HEK293T (cell line): Measurements from ENCODE around the gene OGG1.
"Not testable (repeated sequence)": the region's sequence is repeated elsewhere in the genome, so short reads cannot be mapped to it uniquely, and the experiment has no call there.

Experiments
- CTCF ChIA-PET: fragments of 350-600 bp; formaldehyde crosslinking; extraction: SDS; loops from one replicate; lab custom pipeline; 2021; ENCODE audit warnings: antibody characterized with exemption, inconsistent platforms; lab: Yijun Ruan, JAX
- POLR2A ChIA-PET: fragments of 350-600 bp; formaldehyde crosslinking; extraction: SDS; loops from one replicate; lab custom pipeline; 2020; ENCODE audit warnings: antibody characterized with exemption, inconsistent platforms; lab: Yijun Ruan, JAX
- DNase-seq: peaks from one replicate; pipeline ENCODE4 v3.0.0; 2012; ENCODE audit warnings: mixed read lengths; ENCODE audit errors: extremely low spot score
- ARNT ChIP-seq: fragments of 450-650 bp; IDR thresholded peaks from 2 replicates; pipeline ENCODE4 v1.6.1; 2017; ENCODE audit warnings: mild to moderate bottlenecking
- BHLHE40 ChIP-seq: fragments of 450-650 bp; IDR thresholded peaks from 2 replicates; pipeline ENCODE4 v1.6.1; 2016; ENCODE audit warnings: mild to moderate bottlenecking, moderate library complexity, borderline replicate concordance
- CTBP1 ChIP-seq: fragments of 450-650 bp; IDR thresholded peaks from 2 replicates; pipeline ENCODE4 v1.6.1; 2016; ENCODE audit warnings: borderline replicate concordance
- ELF4 ChIP-seq: fragments of 450-650 bp; IDR thresholded peaks from 2 replicates; pipeline ENCODE4 v1.6.1; 2017; ENCODE audit warnings: antibody characterized with exemption
- FOXA1 ChIP-seq: fragments of 450-650 bp; IDR thresholded peaks from 2 replicates; pipeline ENCODE4 v1.6.1; 2016; ENCODE audit warnings: mild to moderate bottlenecking
- FOXK2 ChIP-seq: fragments of 450-650 bp; IDR thresholded peaks from 2 replicates; pipeline ENCODE4 v1.6.1; 2016; ENCODE audit warnings: mild to moderate bottlenecking
- FOXM1 ChIP-seq: fragments of 450-650 bp; IDR thresholded peaks from 2 replicates; pipeline ENCODE4 v1.6.1; 2017; ENCODE audit warnings: mild to moderate bottlenecking, borderline replicate concordance
- HDGF ChIP-seq: fragments of 450-650 bp; IDR thresholded peaks from 2 replicates; pipeline ENCODE4 v1.6.1; 2017; ENCODE audit warnings: antibody characterized with exemption, borderline replicate concordance
- L3MBTL2 ChIP-seq: fragments of 450-650 bp; conservative IDR thresholded peaks from 2 replicates; pipeline ENCODE4 v1.6.1; 2016; ENCODE audit warnings: mild to moderate bottlenecking
- LEF1 ChIP-seq: fragments of 450-650 bp; IDR thresholded peaks from 2 replicates; pipeline ENCODE4 v1.6.1; 2017; ENCODE audit warnings: mild to moderate bottlenecking, borderline replicate concordance
- NFRKB ChIP-seq: fragments of 450-650 bp; IDR thresholded peaks from 2 replicates; pipeline ENCODE4 v1.6.1; 2016; ENCODE audit warnings: mild to moderate bottlenecking, moderate library complexity
- PKNOX1 ChIP-seq: fragments of 450-650 bp; IDR thresholded peaks from 2 replicates; pipeline ENCODE4 v1.6.1; 2016
- SP1 ChIP-seq: fragments of 450-650 bp; IDR thresholded peaks from 2 replicates; pipeline ENCODE4 v1.6.1; 2017
- SUZ12 ChIP-seq: fragments of 450-650 bp; IDR thresholded peaks from 2 replicates; pipeline ENCODE4 v1.6.1; 2016; ENCODE audit warnings: mild to moderate bottlenecking
- TARDBP ChIP-seq: fragments of 450-650 bp; IDR thresholded peaks from 2 replicates; pipeline ENCODE4 v1.6.1; 2016
- ZNF384 ChIP-seq: fragments of 450-650 bp; IDR thresholded peaks from 2 replicates; pipeline ENCODE4 v1.6.1; 2016

Gene OGG1

GRCh38 chr3:9769426-9770275 lies 19.9 kb downstream of the OGG1 start, which contains the start of gene CAMK1:
TSS of gene CAMK1 (minus strand) at chr3:9769947. CDS start at chr3:9767749, 2,198 bp downstream.
- TF ChIP-seq BHLHE40, result no peak
- no peak for TF ChIP-seq FOXA1
- TF ChIP-seq L3MBTL2, result no peak
- TF ChIP-seq FOXK2, result no peak
- TF ChIP-seq NFRKB, result no peak
- TF ChIP-seq SUZ12, result no peak
- no peak for TF ChIP-seq ARNT
- TF ChIP-seq TARDBP, result no peak
- TF ChIP-seq ZNF384, result no peak
- no peak for TF ChIP-seq FOXM1
- no peak for TF ChIP-seq LEF1
- no peak for TF ChIP-seq ELF4
- TF ChIP-seq SP1, result no peak
- no peak for TF ChIP-seq CTBP1
- TF ChIP-seq PKNOX1, result no peak
- ChIA-PET POLR2A (interaction anchor here (0.6 to 2.3 kb wide), 10 partner anchors 9 to 260 kb away, joined by 3 to 10 read pairs (median 4); partner anchors contain the start of genes ARPC4, BRPF1 and TADA3), CTCF (no interaction called here)
- DNase-seq, result peak; percentile 88

- no peak for DNase-seq
- CTCF ChIA-PET, result no interaction called here
- TF ChIP-seq CTBP1, result no peak
- TF ChIP-seq FOXA1, result no peak
- TF ChIP-seq ZNF384, result no peak
- POLR2A ChIA-PET, result interaction anchor here (0.6 to 2.3 kb wide), 8 partner anchors 8 to 261 kb away, joined by 3 to 10 read pairs (median 4); partner anchors contain the start of genes ARPC4, BRPF1 and TADA3
Observed at GRCh38 chr3:9770276-9770812, 20.6 kb downstream of the OGG1 start.

- DNase-seq, CTCF ChIA-PET: not testable (repeated sequence)
- TF ChIP-seq ZNF384, result 0 out of 2 replicates have a peak, but pooled peaks have one; percentile 24
- POLR2A ChIA-PET, result interaction anchor here (0.8 to 1.6 kb wide), 2 partner anchors 17 to 19 kb away, joined by 3 to 7 read pairs; no protein-coding TSS in a partner anchor
Observed at GRCh38 chr3:9771007-9771406, 21.3 kb downstream of the OGG1 start.

GRCh38 chr3:9776896-9777693 lies 27.3 kb downstream of the OGG1 start:
- no peak for DNase-seq
- no peak for TF ChIP-seq CTBP1
- no peak for TF ChIP-seq ELF4
- no peak for TF ChIP-seq TARDBP
- TF ChIP-seq FOXK2, result no peak
- no peak for TF ChIP-seq L3MBTL2
- TF ChIP-seq SP1, result no peak
- no peak for TF ChIP-seq NFRKB
- TF ChIP-seq FOXM1, result no peak
- no peak for TF ChIP-seq BHLHE40
- no peak for TF ChIP-seq HDGF
- no peak for TF ChIP-seq ARNT
- no peak for TF ChIP-seq FOXA1
- TF ChIP-seq SUZ12, result no peak
- no peak for TF ChIP-seq PKNOX1
- no peak for TF ChIP-seq LEF1
- TF ChIP-seq ZNF384, result no peak
- ChIA-PET POLR2A (no interaction called here), CTCF (no interaction called here)

GRCh38 chr3:9777694-9778021 lies 27.9 kb downstream of the OGG1 start:
- POLR2A ChIA-PET, result no interaction called here
- no peak for DNase-seq
- TF ChIP-seq FOXM1 (no peak), L3MBTL2 (no peak), FOXA1 (no peak)
- CTCF ChIA-PET, result no interaction called here

GRCh38 chr3:9778143-9779074 lies 28.7 kb downstream of the OGG1 start:
- DNase-seq, result no peak
- CTCF ChIA-PET, result no interaction called here
- no peak for TF ChIP-seq ELF4
- POLR2A ChIA-PET, result interaction anchor here (1.4 kb wide), 1 partner anchor 9 kb away, joined by 4 read pairs; the partner anchor contains the start of gene CAMK1
